ENCODE measurements around the gene THEMIS.
"Not testable (repeated sequence)": the region's sequence is repeated elsewhere in the genome, so short reads cannot be mapped to it uniquely, and the experiment has no call there.

THEMIS gene

DNA sequence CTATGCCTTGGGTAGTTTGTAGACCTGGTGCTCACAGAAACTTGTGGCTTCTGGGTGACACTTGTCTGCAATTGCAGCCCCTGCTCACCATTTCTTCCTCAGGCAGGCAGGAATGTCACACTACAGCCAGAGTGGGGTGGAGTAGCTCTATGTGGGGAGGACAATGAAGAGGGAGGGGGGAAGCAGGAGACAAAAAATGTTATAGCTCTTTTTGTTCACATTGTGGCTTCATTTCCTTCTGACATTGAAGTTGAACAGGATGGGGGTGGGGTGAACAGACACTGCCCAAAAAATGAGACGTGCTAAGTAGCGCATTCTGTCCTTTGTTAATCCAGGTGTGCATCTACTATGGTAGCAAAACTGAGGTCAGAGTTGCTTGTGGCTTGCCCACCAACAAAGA is at the start of gene THEMIS:
Gene THEMIS (minus strand): TSS at position 124 of the 400 bp plus-strand sequence. CDS start 126 bp downstream, outside the sequence.
- DNase-seq (ENCODE audit: low read depth) = no peak

DNA sequence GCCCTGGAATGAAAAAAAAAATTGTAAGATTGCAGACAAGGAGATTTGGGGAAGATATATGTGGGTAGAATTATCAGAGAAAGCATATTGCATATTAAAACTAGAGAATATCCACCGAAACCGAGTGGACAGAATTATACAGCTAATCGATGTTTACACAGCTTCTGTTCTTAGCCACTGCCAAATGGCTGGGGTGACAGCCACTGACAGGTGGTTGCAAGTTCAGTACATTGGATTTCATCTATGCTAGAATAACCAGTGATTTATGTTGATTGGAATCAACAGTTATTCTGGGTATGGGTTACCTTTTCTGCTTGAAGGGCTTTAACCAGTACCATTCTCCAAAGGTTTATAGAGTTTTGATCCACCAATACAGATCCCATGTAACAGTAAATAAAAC is 48.4 kb upstream of the THEMIS start:
- no peak for DNase-seq (ENCODE audit: low read depth)

GRCh38 chr6:127946388-127946787 is 45.5 kb upstream of the THEMIS start:
- no peak for DNase-seq (ENCODE audit: low read depth)

GRCh38 chr6:127945434-127946097 is 44.7 kb upstream of the THEMIS start:
- DNase-seq (ENCODE audit: low read depth) = no peak

- no peak for DNase-seq (ENCODE audit: low read depth)
These were observed 40.4 kb upstream of the THEMIS start for GRCh38 chr6:127941228-127941627.

GRCh38 chr6:127939442-127940066 is 38.7 kb upstream of the THEMIS start:
- DNase-seq (ENCODE audit: low read depth) = no peak

GRCh38 chr6:127938701-127939100 is 37.8 kb upstream of the THEMIS start:
- DNase-seq (ENCODE audit: low read depth) = no peak

GRCh38 chr6:127937747-127938146 is 36.9 kb upstream of the THEMIS start:
- no peak for DNase-seq (ENCODE audit: low read depth)

DNA sequence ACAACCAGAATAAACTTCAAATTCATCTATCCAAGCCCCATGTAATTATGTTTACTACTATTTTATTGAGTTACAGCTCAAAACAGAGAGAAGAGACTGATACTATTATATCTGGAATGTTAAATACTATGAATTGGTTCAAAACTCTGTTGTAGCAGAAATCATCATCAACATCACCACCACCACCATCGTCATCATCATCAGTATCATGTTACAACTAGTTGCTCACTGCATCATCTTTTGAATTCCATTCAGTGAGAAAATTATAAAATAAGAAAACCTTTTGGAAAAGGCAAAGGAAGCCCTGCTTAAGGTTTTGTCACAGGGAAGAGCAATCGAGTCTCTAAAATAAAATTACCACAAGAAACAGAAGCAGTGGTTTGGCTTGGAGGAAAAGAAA is 36.2 kb upstream of the THEMIS start:
- no peak for DNase-seq (ENCODE audit: low read depth)

DNA sequence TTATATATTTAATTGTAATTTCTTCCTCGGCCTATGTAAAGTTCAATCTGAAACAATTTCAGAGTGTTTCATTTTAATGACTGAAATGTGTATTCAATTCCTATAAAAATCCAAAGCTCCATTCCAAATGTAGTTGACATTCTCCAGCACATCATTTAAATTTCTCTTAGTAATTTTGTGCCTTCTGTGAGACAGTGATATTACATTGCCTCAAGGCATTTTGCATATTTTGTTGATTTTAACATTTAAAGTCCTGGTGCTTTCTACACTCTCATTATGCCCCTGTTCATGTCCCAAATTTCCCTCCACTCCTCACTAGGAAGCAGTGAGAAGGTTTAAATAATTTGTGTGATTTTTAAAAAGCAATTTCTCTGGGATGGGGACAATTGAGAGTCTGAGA is 34.1 kb upstream of the THEMIS start:
- no peak for DNase-seq (ENCODE audit: low read depth)

DNA sequence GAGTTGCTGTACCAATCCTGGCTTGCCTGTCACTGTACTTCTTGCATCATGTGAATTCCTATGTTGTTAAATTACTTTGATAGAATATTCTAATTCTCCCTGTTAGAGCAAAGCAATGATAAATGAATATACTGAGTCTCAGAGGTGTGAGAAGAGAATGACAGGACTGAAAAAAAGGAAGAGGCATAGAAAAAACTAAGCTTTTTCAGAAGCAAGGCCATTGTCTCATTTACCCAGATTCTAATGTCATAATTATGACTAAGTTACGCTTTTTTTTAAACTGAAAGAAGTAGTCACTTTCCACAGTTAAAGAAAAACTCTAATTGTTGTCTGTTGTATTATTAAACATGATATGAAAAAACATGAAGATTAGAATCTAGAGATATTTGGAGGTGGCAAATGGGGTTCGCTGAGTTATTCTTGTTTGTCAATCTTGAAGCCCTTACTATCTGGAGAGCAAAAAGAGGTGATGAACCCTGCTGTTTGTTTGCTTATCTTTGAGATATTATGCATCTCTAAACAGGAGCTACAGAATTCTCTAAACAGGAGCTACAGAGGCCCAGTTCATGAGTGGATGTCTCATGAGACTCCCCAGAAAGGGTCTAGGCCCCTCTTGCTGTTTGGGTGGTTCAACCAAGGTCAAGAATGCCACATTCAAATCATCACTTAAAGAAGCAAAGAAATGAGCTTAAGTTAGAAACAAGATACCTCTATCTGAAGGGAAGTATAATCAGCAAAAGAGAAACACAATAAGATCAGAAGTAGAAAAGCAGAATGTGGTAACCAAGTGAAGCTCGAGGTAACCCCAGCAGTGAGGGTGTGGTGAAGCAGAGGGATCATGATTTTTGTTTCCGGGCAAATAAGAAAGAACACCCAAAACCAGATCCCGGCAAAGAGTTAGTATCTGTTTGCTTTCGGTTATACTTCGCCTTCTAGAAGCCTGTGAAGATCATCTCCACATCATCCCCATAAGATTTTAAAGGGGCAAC is 33.3 kb upstream of the THEMIS start:
- peak; percentile 7 for DNase-seq (ENCODE audit: low read depth)

GRCh38 chr6:127933137-127933536 is 32.3 kb upstream of the THEMIS start:
- DNase-seq (ENCODE audit: low read depth) = no peak

GRCh38 chr6:127932708-127933107 is 31.9 kb upstream of the THEMIS start:
- no peak for DNase-seq (ENCODE audit: low read depth)

DNA sequence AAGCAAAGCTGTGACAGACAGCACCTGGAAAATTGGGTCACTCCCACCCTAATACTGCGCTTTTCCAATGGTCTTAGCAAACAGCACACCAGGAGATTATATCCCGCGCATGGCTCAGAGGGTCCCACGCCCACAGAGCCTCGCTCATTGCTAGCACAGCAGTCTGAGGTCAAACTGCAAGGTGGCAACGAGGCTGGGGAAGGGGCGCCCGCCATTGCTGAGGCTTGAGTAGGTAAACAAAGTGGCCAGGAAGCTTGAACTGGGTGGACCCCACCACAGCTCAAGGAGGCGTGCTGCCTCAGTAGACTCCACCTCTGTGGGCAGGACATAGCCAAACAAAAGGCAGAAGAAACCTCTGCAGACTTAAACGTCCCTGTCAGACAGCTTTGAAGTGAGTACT is 25.6 kb upstream of the THEMIS start:
- DNase-seq (ENCODE audit: low read depth) = not testable (repeated sequence)

DNA sequence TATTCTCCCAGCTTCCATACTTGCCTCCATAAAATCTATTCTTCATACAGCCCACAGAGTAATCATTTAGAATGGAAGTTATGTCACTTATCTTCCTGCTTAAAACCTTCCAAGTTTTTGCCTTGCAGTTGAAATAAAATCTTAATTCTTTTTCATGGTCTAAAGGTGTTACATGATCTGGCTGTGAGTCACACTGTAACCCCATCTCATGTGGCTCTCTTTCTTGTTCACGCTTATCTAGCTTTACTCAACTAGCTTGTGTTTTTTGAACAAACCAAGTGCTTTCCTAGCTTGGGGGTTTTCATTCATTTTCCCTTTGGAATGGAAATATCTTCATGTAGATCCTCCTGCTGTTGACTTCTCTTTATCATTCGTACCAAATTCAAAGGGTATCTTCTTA is 23.6 kb upstream of the THEMIS start:
- DNase-seq (ENCODE audit: low read depth) = no peak

DNA sequence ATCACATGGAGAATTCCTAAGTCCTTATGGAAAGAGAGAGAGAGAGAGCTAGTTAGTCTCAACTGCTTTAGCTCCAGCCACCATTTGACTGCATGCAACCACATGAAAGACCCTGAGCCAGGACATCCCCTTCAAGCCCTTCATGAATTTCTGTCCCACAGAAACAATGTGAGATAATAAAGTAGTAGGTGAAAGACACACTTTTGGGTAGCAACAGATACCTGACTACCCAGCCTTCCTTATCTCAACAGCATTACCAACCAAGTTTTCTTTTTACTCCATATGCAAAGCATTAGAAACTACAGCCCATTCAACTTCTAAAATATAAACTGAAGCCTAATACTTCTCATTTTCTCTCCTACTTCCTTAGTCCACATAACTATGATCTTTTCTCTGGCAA is 23.2 kb upstream of the THEMIS start:
- DNase-seq (ENCODE audit: low read depth) = no peak

DNA sequence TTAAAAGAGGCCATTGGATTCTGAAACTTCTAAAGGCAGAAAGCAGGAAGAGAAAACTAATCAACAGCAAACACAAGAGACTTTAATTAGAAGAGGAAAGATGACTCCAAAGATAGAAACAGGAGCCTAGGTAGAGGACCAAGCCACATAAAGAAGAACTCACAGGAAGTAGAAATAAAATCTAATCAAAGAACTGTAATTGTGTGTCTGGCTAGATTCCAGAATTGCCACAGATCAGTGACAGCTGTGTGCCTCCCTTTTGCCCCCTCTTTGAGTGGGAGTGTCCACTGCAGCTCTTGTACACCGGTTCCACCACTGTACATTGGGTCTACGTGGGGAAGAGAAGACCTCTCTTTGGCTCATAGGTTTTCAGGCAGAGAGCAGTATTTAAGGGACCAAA is 22.3 kb upstream of the THEMIS start:
- no peak for DNase-seq (ENCODE audit: low read depth)

- DNase-seq (ENCODE audit: low read depth) = no peak
These were observed 21.1 kb upstream of the THEMIS start for GRCh38 chr6:127921982-127922381.

DNA sequence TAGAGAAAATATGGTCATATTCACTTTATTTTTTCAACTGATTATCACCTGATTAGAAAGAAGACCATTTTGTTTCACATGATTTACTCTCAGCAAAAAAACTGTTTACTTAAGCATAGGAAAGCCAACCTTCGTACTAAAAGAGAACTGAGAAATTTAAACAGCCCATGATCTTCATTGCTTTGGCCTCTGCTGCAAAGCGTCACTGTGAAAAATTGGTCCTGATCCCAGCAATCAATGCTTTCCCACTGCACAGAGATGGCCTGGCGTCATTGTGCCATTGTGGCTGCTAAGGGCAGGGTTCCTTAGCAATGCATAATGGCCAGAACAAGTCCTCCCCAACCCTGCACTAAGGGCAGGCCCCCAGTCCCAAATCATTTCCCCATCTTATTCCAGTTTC is 19.9 kb upstream of the THEMIS start:
- DNase-seq (ENCODE audit: low read depth) = no peak

- DNase-seq (ENCODE audit: low read depth) = no peak
These were observed 17.9 kb upstream of the THEMIS start for GRCh38 chr6:127918506-127919427.

DNA sequence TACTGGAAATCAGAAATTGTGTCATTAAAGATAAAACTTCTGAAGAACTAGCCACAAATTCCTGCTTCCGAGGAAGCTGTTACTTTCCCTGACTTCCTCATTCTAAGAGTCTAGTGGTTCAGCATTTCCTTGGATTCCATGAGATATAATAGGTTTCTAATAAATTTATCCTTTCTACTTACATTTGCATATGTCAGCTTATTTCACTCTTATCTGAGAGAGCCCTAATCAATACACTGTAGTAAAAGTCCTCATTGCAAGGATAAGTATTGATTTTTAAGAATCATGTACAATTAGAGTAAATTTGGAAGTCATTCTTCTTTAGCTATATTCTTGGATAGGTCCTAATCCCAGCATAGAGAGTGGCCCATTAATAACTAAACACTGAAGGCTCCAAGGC is 16.9 kb upstream of the THEMIS start:
- no peak for DNase-seq (ENCODE audit: low read depth)

DNA sequence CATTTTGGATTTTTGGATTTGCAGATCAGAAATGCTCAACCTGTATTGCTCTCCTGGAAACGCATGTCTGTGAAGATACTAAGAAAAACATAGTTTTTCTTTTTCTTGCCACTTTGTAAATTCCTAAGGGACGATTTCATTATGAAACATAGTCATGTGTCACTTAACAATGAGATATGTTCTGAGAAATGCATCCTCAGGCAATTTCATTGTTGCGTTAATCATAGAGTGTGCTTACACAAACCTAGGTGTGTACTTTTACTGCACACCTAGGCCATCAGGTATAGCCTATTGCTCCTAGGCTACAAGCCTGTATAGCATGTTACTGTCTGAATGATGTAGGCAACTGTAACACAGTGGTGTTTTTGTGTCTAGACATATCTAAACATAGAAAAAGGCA is 13.4 kb upstream of the THEMIS start:
- no peak for DNase-seq (ENCODE audit: low read depth)

Measured in activated T-helper 1 cell treated with Interleukin-2 at 50 U/mL for 16 hours (primary cell).